Measurements from ENCODE around the gene CADPS2. TPM values are rescaled to one million over a fixed set of nuclear protein-coding genes. Genes with fewer than 3 reads are reported as not detected.

The CADPS2 gene
- total and polyA plus RNA-seq, 4 experiments from 2014 or later, result not detected

GRCh38 chr7:122736183-122736582 lies 150.1 kb downstream of the CADPS2 start:
- no peak overlapping the region for H3K4me3 ChIP-seq (ENCODE audit: low read length in 2 of 2)
- ChIA-PET CTCF (ENCODE audit: partially characterized antibody) (no interaction called here), POLR2A (ENCODE audit: partially characterized antibody) (no interaction called here)
- Mint-ChIP-seq H3K4me3 (no peak overlapping the region), H3K36me3 (no peaks in the 10 kb centered on the region), H3K4me1 (no peaks in the 10 kb centered on the region), H3K9me3 (peaks cover 0 to 13% (median 4%) of the 10 kb centered on the region in 8 donors), H3K27me3 (no peaks in the 10 kb centered on the region), H3K27ac (no peak overlapping the region)
- no peaks in the 10 kb centered on the region for H3K4me1 ChIP-seq (ENCODE audit: insufficient read depth, low read length)
- intact Hi-C loops (cut with micrococcal nuclease), result no loop called here
- no peaks in the 10 kb centered on the region for H3K9me3 ChIP-seq (ENCODE audit: control insufficient read depth in 1 of 2, low read length in 2 of 2)
- no peak overlapping the region for H3K27ac ChIP-seq (ENCODE audit: low read depth, low read length)
- H3K36me3 ChIP-seq (ENCODE audit: insufficient read depth, low read length), result no peaks in the 10 kb centered on the region
- no peaks in the 10 kb centered on the region for H3K27me3 ChIP-seq (ENCODE audit: insufficient read depth, low read length)
- no peak for DNase-seq

- CTCF ChIA-PET (ENCODE audit: partially characterized antibody), result no interaction called here
- Histone ChIP-seq H3K4me1 (ENCODE audit: insufficient read depth, low read length) (no peaks in the 10 kb centered on the region), H3K9me3 (ENCODE audit: control insufficient read depth in 1 of 2, low read length in 2 of 2) (no peaks in the 10 kb centered on the region), H3K27ac (ENCODE audit: low read depth, low read length) (no peak overlapping the region), H3K36me3 (ENCODE audit: insufficient read depth, low read length) (no peaks in the 10 kb centered on the region), H3K27me3 (ENCODE audit: insufficient read depth, low read length) (no peaks in the 10 kb centered on the region), H3K4me3 (ENCODE audit: low read length in 2 of 2) (no peak overlapping the region)
- no peaks in the 10 kb centered on the region for H3K36me3 Mint-ChIP-seq
- no peak for DNase-seq
- H3K4me3 Mint-ChIP-seq, result no peak overlapping the region
- H3K9me3 Mint-ChIP-seq, result peaks cover 0 to 5% (median 0%) of the 10 kb centered on the region in 8 donors
- POLR2A ChIA-PET (ENCODE audit: partially characterized antibody), result no interaction called here
- no peaks in the 10 kb centered on the region for H3K27me3 Mint-ChIP-seq
- intact Hi-C loops (cut with micrococcal nuclease), result no loop called here
- no peak overlapping the region for H3K27ac Mint-ChIP-seq
- H3K4me1 Mint-ChIP-seq, result no peaks in the 10 kb centered on the region
These were observed 158.5 kb downstream of the CADPS2 start for GRCh38 chr7:122727759-122728158.

- ChIA-PET CTCF (ENCODE audit: partially characterized antibody) (interaction anchor here (1.3 kb wide), 1 partner anchor 13 kb away, joined by 3 read pairs; no protein-coding TSS in a partner anchor), POLR2A (ENCODE audit: partially characterized antibody) (no interaction called here)
- no peaks in the 10 kb centered on the region for H3K27me3 ChIP-seq (ENCODE audit: insufficient read depth, low read length)
- peaks cover 0 to 5% (median 0%) of the 10 kb centered on the region in 8 donors for H3K9me3 Mint-ChIP-seq
- no peak overlapping the region for H3K27ac Mint-ChIP-seq
- H3K27me3 Mint-ChIP-seq, result no peaks in the 10 kb centered on the region
- no peak overlapping the region for H3K4me3 Mint-ChIP-seq
- H3K4me3 ChIP-seq (ENCODE audit: low read length in 2 of 2), result no peak overlapping the region
- H3K4me1 Mint-ChIP-seq, result no peaks in the 10 kb centered on the region
- H3K36me3 ChIP-seq (ENCODE audit: insufficient read depth, low read length), result no peaks in the 10 kb centered on the region
- no peaks in the 10 kb centered on the region for H3K36me3 Mint-ChIP-seq
- no peaks in the 10 kb centered on the region for H3K9me3 ChIP-seq (ENCODE audit: control insufficient read depth in 1 of 2, low read length in 2 of 2)
- no peak overlapping the region for H3K27ac ChIP-seq (ENCODE audit: low read depth, low read length)
- DNase-seq, result peak in 1 of 5 donors; percentile 9
- intact Hi-C loops (cut with micrococcal nuclease), result no loop called here
- no peaks in the 10 kb centered on the region for H3K4me1 ChIP-seq (ENCODE audit: insufficient read depth, low read length)
These were observed 158.9 kb downstream of the CADPS2 start for GRCh38 chr7:122727354-122727753.

- Mint-ChIP-seq H3K4me3 (no peak overlapping the region), H3K27me3 (no peaks in the 10 kb centered on the region), H3K36me3 (no peaks in the 10 kb centered on the region), H3K9me3 (peaks cover 0 to 5% (median 0%) of the 10 kb centered on the region in 8 donors), H3K4me1 (no peaks in the 10 kb centered on the region), H3K27ac (no peak overlapping the region)
- Histone ChIP-seq H3K9me3 (ENCODE audit: control insufficient read depth in 1 of 2, low read length in 2 of 2) (no peaks in the 10 kb centered on the region), H3K36me3 (ENCODE audit: insufficient read depth, low read length) (no peaks in the 10 kb centered on the region), H3K4me1 (ENCODE audit: insufficient read depth, low read length) (no peaks in the 10 kb centered on the region), H3K4me3 (ENCODE audit: low read length in 2 of 2) (no peak overlapping the region), H3K27me3 (ENCODE audit: insufficient read depth, low read length) (no peaks in the 10 kb centered on the region), H3K27ac (ENCODE audit: low read depth, low read length) (no peak overlapping the region)
- intact Hi-C loops (cut with micrococcal nuclease), result no loop called here
- ChIA-PET POLR2A (ENCODE audit: partially characterized antibody) (no interaction called here), CTCF (ENCODE audit: partially characterized antibody) (interaction anchor here (1.3 kb wide), 1 partner anchor 13 kb away, joined by 3 read pairs; no protein-coding TSS in a partner anchor)
- DNase-seq, result no peak
These were observed 159.4 kb downstream of the CADPS2 start for GRCh38 chr7:122726881-122727280.

- Histone ChIP-seq H3K4me3 (ENCODE audit: low read length in 2 of 2) (no peak overlapping the region), H3K27ac (ENCODE audit: low read depth, low read length) (no peak overlapping the region), H3K36me3 (ENCODE audit: insufficient read depth, low read length) (no peaks in the 10 kb centered on the region), H3K9me3 (ENCODE audit: control insufficient read depth in 1 of 2, low read length in 2 of 2) (no peaks in the 10 kb centered on the region), H3K27me3 (ENCODE audit: insufficient read depth, low read length) (no peaks in the 10 kb centered on the region), H3K4me1 (ENCODE audit: insufficient read depth, low read length) (no peaks in the 10 kb centered on the region)
- no peaks in the 10 kb centered on the region for H3K27me3 Mint-ChIP-seq
- no peaks in the 10 kb centered on the region for H3K4me1 Mint-ChIP-seq
- CTCF ChIA-PET (ENCODE audit: partially characterized antibody), result no interaction called here
- POLR2A ChIA-PET (ENCODE audit: partially characterized antibody), result no interaction called here
- H3K27ac Mint-ChIP-seq, result no peak overlapping the region
- peaks cover 0 to 8% (median 4%) of the 10 kb centered on the region in 8 donors for H3K9me3 Mint-ChIP-seq
- no peak for DNase-seq
- intact Hi-C loops (cut with micrococcal nuclease), result no loop called here
- no peaks in the 10 kb centered on the region for H3K36me3 Mint-ChIP-seq
- H3K4me3 Mint-ChIP-seq, result no peak overlapping the region
These were observed 161.9 kb downstream of the CADPS2 start for GRCh38 chr7:122724366-122724765.

GRCh38 chr7:122719010-122719578 lies 167.2 kb downstream of the CADPS2 start:
- Mint-ChIP-seq H3K9me3 (peaks cover 3 to 8% (median 7%) of the 10 kb centered on the region in 8 donors), H3K27ac (no peak overlapping the region), H3K4me1 (no peaks in the 10 kb centered on the region), H3K36me3 (no peaks in the 10 kb centered on the region), H3K4me3 (no peak overlapping the region), H3K27me3 (no peaks in the 10 kb centered on the region)
- intact Hi-C loops (cut with micrococcal nuclease), result no loop called here
- CTCF ChIA-PET (ENCODE audit: partially characterized antibody), result no interaction called here
- H3K4me1 ChIP-seq (ENCODE audit: insufficient read depth, low read length), result no peaks in the 10 kb centered on the region
- no peak overlapping the region for H3K27ac ChIP-seq (ENCODE audit: low read depth, low read length)
- H3K4me3 ChIP-seq (ENCODE audit: low read length in 2 of 2), result no peak overlapping the region
- POLR2A ChIA-PET (ENCODE audit: partially characterized antibody), result no interaction called here
- H3K9me3 ChIP-seq (ENCODE audit: control insufficient read depth in 1 of 2, low read length in 2 of 2), result no peaks in the 10 kb centered on the region
- H3K27me3 ChIP-seq (ENCODE audit: insufficient read depth, low read length), result no peaks in the 10 kb centered on the region
- H3K36me3 ChIP-seq (ENCODE audit: insufficient read depth, low read length), result no peaks in the 10 kb centered on the region
- DNase-seq, result no peak

- H3K36me3 Mint-ChIP-seq, result no peaks in the 10 kb centered on the region
- H3K4me1 Mint-ChIP-seq, result no peaks in the 10 kb centered on the region
- DNase-seq, result no peak
- H3K9me3 ChIP-seq (ENCODE audit: control insufficient read depth in 1 of 2, low read length in 2 of 2), result no peaks in the 10 kb centered on the region
- H3K4me3 Mint-ChIP-seq, result no peak overlapping the region
- no peaks in the 10 kb centered on the region for H3K27me3 ChIP-seq (ENCODE audit: insufficient read depth, low read length)
- H3K27ac Mint-ChIP-seq, result no peak overlapping the region
- ChIA-PET POLR2A (ENCODE audit: partially characterized antibody) (no interaction called here), CTCF (ENCODE audit: partially characterized antibody) (no interaction called here)
- no peak overlapping the region for H3K27ac ChIP-seq (ENCODE audit: low read depth, low read length)
- no peaks in the 10 kb centered on the region for H3K36me3 ChIP-seq (ENCODE audit: insufficient read depth, low read length)
- H3K4me3 ChIP-seq (ENCODE audit: low read length in 2 of 2), result no peak overlapping the region
- H3K4me1 ChIP-seq (ENCODE audit: insufficient read depth, low read length), result no peaks in the 10 kb centered on the region
- intact Hi-C loops (cut with micrococcal nuclease), result no loop called here
- peaks cover 3 to 11% (median 5%) of the 10 kb centered on the region in 8 donors for H3K9me3 Mint-ChIP-seq
- H3K27me3 Mint-ChIP-seq, result no peaks in the 10 kb centered on the region
These were observed 168.7 kb downstream of the CADPS2 start for GRCh38 chr7:122717356-122718089.
